GM18873 (cell line): ENCODE measurements around the gene PCSK5.
"Not testable (repeated sequence)": the region's sequence is repeated elsewhere in the genome, so short reads cannot be mapped to it uniquely, and the experiment has no call there.

Experiments used
- ATAC-seq: cut with Tn5 transposase; IDR thresholded peaks from one replicate; pipeline ENCODE4 v1.9.1; 2021; ENCODE audit warnings: mild to moderate bottlenecking, moderate library complexity, moderate number of reproducible peaks; ENCODE audit not compliant: unreplicated experiment, low FRiP score

The PCSK5 gene

GRCh38 chr9:75889577-75889976 lies 896 bp upstream of the PCSK5 start:
- no peak for ATAC-seq

- no peak for ATAC-seq
These were observed 449 bp upstream of the PCSK5 start for GRCh38 chr9:75889977-75890471.

DNA sequence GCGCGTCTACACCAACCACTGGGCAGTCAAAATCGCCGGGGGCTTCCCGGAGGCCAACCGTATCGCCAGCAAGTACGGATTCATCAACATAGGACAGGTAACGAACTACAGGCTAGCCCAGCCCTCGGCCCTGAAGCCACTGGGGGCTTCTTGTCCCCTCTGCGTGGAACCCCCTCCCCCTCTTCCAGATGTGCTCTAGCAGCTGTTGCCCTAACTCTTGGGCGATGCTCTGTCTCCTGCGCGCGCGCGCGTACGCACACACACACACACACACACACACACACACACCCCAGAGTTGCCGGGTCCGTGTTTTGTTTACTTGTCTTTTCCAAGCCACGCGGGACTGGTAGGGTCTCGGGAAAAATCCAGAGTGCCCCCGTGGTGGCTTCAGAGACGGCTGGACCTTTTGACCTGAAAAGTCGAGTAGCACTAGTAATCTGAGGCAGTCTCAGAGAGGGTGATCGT lies 836 bp downstream of the PCSK5 start:
- ATAC-seq, result no peak

DNA sequence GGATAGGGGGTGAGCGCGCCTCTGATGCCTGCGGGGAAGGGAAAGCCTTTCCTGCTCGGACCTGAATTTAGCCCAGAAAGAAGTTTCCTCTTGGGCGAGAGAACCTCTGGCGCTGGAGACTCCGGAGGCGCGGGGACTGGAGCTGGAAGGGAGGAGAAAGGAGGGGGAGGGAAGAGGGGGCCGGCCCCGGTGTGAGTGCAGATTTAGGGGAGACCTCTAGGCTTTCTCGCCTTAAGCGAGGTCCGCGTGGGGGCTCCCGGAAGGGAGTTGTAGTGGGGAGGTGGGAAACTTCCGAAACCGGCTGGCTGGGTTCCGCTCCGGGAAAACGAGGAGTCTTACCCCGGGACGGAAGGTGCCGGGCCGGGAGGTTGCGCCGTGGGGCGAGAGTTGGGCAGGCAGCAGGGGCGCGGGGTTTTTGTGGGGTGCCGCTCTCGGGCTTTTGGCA lies 1.3 kb downstream of the PCSK5 start:
- ATAC-seq, result no peak

GRCh38 chr9:75892216-75892911 lies 1.9 kb downstream of the PCSK5 start:
- ATAC-seq, result no peak

- ATAC-seq, result no peak
These were observed 2.6 kb downstream of the PCSK5 start for GRCh38 chr9:75893106-75893505.

GRCh38 chr9:75894566-75894965 lies 4.1 kb downstream of the PCSK5 start:
- ATAC-seq, result no peak

DNA sequence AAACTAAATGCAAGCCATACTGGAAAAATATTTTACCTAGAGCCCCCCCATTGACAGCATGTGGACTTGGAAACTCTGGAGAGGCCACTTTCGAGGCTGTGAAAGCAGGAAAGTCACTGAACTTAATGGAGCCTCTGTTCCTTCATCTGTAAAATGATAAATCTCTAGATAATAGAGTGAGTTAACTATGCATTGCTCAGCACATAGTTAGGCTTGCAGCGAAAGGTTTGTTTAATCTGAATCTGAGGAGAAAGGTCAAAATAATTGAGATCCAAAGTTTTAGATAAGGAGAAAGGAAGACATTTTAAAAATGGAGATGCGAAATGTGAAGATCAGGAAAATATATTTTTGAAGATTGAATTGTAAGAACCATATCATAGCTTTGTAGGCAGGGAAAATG lies 4.6 kb downstream of the PCSK5 start:
- no peak for ATAC-seq

GRCh38 chr9:75896193-75896592 lies 5.7 kb downstream of the PCSK5 start:
- ATAC-seq, result no peak

DNA sequence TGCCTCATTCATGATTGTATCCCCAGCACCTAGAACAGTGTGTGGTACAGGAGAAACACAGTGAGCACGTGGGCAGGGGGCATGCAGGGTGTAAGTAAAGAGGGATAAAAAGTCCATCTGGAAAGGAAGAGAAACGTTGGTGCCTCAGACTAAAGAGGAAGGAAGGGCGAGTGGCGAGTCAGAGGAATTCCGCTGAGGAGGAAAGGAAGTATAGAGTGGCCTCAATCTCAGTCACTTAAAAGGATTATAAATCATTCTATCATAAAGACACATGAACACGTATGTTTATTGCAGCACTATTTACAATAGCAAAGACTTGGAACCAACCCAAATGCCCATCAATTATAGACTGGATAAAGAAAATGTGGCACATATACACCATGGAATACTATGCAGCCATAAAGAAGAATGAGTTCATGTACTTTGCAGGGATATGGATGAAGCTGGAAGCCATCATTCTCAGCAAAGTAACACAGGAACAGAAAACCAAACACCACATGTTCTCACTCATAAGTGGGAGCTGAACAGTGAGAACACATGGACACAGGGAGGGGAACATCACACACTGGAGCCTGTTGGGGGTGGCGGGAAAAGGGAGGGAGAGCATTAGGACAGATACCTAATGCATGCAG lies 10.5 kb downstream of the PCSK5 start:
- ATAC-seq, result not testable (repeated sequence)

DNA sequence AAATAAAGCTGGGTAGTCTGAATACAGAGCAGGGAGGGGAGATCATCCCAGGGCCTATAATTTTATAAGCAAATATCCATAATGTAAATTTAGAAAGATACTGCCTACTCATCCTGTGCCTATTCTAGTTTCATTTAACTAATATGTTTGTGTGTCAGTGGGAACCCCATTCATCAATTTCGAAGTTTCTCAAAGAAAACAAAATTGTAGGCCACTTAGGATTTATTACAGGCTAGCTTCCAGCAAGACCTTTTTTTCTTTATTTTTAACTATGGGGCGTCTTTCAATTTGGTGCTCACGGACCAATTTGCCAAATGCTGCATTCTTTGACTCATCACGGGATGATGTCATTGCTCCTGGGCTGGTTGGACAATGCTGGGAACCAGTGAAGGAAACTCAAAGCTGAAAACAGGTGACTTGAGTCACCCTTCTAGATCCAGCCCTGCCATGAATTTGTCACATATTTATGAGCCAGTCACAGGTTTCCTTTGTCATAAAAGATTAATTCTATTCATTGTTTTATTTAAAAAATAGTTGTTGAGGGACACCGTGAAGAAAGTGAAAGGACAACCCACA lies 13.4 kb downstream of the PCSK5 start:
- ATAC-seq, result no peak

- no peak for ATAC-seq
These were observed 13.9 kb downstream of the PCSK5 start for GRCh38 chr9:75904364-75904763.

DNA sequence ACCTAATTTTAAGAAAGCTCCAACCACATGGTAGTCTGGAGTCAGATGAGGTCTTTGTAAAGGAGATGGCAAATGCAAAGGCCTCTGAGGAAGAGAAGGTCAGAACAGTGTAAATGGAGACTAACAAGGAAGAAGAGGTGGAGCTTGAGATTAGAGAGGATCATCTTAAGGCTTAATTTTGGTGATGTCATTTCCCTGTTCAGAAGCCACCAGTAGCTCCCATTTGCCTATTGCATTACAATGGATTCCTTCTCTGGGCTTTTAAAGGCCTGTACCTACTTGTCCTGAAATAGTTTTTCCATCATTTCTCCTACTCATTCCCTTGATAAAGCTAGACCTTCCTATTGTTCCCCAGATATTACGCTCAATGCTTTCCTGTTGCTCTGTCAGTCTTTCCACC lies 16.1 kb downstream of the PCSK5 start:
- no peak for ATAC-seq

DNA sequence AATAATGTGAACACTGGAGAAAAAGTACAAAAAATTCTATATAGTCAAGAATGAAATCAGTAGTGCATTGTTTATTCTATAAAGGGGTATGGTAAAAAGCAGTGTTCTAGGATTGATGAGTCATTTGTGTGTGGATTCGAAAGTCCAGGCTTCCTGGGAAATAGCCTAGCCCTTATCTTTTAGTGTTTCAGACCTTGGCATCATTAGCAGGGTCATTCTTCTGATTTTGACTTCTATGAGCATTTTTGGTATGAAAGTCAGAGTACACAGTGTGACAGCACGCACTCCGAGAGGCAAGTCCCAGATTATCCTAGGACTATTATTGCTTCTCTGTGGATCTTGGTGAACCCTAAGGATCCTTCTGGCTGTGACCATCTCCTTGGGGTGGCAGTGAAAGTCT lies 16.9 kb downstream of the PCSK5 start:
- no peak for ATAC-seq

GRCh38 chr9:75907923-75908322 lies 17.4 kb downstream of the PCSK5 start:
- no peak for ATAC-seq

- no peak for ATAC-seq
These were observed 19.3 kb downstream of the PCSK5 start for GRCh38 chr9:75909776-75910175.

- ATAC-seq, result no peak
These were observed 20.3 kb downstream of the PCSK5 start for GRCh38 chr9:75910731-75911130.

DNA sequence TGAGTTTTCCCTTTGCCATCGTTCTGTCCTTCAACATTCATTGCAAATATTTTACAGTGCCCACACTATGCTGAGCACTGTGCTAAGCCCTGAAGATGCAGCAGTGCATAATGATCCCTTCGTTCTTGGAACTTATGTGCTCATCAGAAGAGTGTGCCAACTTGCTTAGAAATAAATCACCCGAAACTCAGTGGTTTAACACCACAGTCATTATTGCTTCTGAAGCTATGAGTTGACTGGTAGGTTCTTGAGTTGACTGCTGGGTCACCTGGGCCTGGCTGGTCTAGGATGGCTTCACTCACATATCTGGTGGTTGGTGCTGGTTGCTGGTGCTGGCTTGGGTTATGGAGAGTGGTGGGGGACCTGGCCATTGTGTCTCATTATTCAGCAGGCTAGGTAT lies 20.9 kb downstream of the PCSK5 start:
- no peak for ATAC-seq

- no peak for ATAC-seq
These were observed 22.5 kb downstream of the PCSK5 start for GRCh38 chr9:75912951-75913350.

DNA sequence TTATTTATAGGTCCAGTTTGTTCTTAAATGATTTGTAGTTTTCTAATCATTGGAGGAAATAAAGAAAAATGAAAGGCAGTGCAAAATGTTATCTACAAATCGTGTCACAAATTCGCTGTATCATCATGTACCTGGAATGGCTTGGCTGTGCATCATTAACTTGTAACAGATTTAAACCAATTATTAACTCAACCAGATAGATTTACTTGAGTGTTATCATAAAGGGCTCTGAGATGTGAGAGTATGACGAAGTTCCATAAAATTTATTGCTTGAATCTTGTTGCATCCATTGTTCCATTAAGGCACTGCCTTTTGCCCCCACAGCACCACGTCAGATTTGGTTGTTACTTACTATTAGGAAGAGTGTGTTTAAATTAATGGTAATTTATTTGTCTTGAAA lies 23.5 kb downstream of the PCSK5 start:
- no peak for ATAC-seq

- ATAC-seq, result no peak
These were observed 24.5 kb downstream of the PCSK5 start for GRCh38 chr9:75914883-75915452.
